BE2C (cell line): ENCODE measurements around the gene DSCAM.
A peak's percentile ranks its signal among the peaks of the same experiment; 100 is the strongest.

Source experiments
- DNase-seq: peaks from one replicate; pipeline ENCODE4 v3.0.0-alpha.2; 2020
- H3K27me3 ChIP-seq: fragments of 250-450 bp; sonication (Bioruptor Pico); 2 replicates; pipeline ENCODE4 v1.5.1; 2020; ENCODE audit warnings: mild to moderate bottlenecking
- H3K36me3 ChIP-seq: fragments of 250-450 bp; sonication (Bioruptor Pico); 2 replicates; pipeline ENCODE4 v1.5.1; 2020; ENCODE audit warnings: mild to moderate bottlenecking
- H3K4me1 ChIP-seq: fragments of 250-450 bp; sonication (Bioruptor Pico); 2 replicates; pipeline ENCODE4 v1.5.1; 2020
- H3K4me3 ChIP-seq: 2 replicates; pipeline ENCODE4 v1.5.1; 2011; ENCODE audit warnings: low read depth, low read length
- H3K9me3 ChIP-seq: fragments of 250-450 bp; sonication (Bioruptor Pico); 2 replicates; pipeline ENCODE4 v1.5.1; 2020
- TF ChIP-seq, protein P1 (sequence below): IDR thresholded peaks from 2 replicates; pipeline ENCODE4 v1.5.1; 2012; ENCODE audit warnings: mild to moderate bottlenecking, low read depth, low read length

The DSCAM gene

DNA sequence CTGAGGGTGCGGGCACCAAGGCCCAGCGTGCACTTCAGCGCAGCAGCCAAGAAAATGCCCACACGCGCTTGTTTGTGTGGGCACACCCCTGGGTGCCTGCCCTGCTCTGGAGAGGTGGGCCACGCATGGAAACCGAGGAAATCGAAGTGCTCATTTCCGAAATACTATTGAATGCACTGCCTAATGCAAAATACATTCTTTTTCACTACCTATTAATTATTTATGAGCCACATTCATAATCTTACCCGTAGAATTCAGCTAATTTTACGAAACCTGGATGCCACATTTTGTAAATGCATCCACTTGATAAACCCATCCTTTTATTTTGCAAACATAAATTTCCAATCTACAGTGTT lies 4.8 kb downstream of the DSCAM start:
- H3K4me1 ChIP-seq = no peaks in the 10 kb centered on the region
- no peak overlapping the region for H3K4me3 ChIP-seq
- H3K27me3 ChIP-seq = no peaks in the 10 kb centered on the region
- TF ChIP-seq, protein P1, sequence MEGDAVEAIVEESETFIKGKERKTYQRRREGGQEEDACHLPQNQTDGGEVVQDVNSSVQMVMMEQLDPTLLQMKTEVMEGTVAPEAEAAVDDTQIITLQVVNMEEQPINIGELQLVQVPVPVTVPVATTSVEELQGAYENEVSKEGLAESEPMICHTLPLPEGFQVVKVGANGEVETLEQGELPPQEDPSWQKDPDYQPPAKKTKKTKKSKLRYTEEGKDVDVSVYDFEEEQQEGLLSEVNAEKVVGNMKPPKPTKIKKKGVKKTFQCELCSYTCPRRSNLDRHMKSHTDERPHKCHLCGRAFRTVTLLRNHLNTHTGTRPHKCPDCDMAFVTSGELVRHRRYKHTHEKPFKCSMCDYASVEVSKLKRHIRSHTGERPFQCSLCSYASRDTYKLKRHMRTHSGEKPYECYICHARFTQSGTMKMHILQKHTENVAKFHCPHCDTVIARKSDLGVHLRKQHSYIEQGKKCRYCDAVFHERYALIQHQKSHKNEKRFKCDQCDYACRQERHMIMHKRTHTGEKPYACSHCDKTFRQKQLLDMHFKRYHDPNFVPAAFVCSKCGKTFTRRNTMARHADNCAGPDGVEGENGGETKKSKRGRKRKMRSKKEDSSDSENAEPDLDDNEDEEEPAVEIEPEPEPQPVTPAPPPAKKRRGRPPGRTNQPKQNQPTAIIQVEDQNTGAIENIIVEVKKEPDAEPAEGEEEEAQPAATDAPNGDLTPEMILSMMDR = no peak
- DNase-seq = no peak
- H3K36me3 ChIP-seq = no peaks in the 10 kb centered on the region
- H3K9me3 ChIP-seq = no peaks in the 10 kb centered on the region; the same call in none of the 2 replicates

- H3K4me1 ChIP-seq = no peaks in the 10 kb centered on the region
- no peaks in the 10 kb centered on the region; the same call in none of the 2 replicates for H3K9me3 ChIP-seq
- no peak overlapping the region for H3K4me3 ChIP-seq
- peak; percentile 12 for DNase-seq
- TF ChIP-seq, protein P1 = no peak
- H3K36me3 ChIP-seq = no peaks in the 10 kb centered on the region
- H3K27me3 ChIP-seq = no peaks in the 10 kb centered on the region
Measured at GRCh38 chr21:40841524-40842196, 5.3 kb downstream of the DSCAM start.

GRCh38 chr21:40840401-40841125 lies 6.4 kb downstream of the DSCAM start:
- H3K4me1 ChIP-seq = no peaks in the 10 kb centered on the region
- no peaks in the 10 kb centered on the region for H3K27me3 ChIP-seq
- H3K36me3 ChIP-seq = no peaks in the 10 kb centered on the region
- no peaks in the 10 kb centered on the region; the same call in none of the 2 replicates for H3K9me3 ChIP-seq
- H3K4me3 ChIP-seq = no peak overlapping the region
- DNase-seq = no peak
- TF ChIP-seq, protein P1 = no peak

- TF ChIP-seq, protein P1 = no peak
- no peaks in the 10 kb centered on the region for H3K27me3 ChIP-seq
- DNase-seq = no peak
- no peaks in the 10 kb centered on the region for H3K4me1 ChIP-seq
- H3K4me3 ChIP-seq = no peak overlapping the region
- H3K9me3 ChIP-seq = no peaks in the 10 kb centered on the region; the same call in none of the 2 replicates
- H3K36me3 ChIP-seq = no peaks in the 10 kb centered on the region
Measured at GRCh38 chr21:40839521-40839920, 7.4 kb downstream of the DSCAM start.

DNA sequence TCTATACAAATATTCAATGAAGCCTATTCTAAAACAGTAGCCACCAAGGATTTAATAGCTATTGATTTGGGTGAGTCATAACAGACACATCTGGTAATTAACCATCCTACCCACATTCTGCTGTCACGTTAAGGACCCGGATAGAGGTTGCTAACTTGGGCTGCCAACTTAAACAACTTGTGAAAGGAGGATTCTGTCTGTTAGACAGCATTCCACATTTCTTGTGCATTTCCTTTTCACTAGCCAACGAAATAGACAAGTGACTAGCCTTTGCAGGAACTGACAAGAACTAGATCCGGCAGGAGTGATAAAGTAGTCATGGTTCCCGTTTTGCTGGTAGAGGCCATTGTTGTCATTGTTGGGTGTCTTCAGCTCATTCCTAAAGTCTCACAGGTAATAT lies 9.5 kb downstream of the DSCAM start:
- TF ChIP-seq, protein P1 = no peak
- DNase-seq = no peak
- Histone ChIP-seq H3K27me3 (no peaks in the 10 kb centered on the region), H3K9me3 (no peaks in the 10 kb centered on the region; the same call in none of the 2 replicates), H3K4me3 (no peak overlapping the region), H3K4me1 (no peaks in the 10 kb centered on the region), H3K36me3 (no peaks in the 10 kb centered on the region)

DNA sequence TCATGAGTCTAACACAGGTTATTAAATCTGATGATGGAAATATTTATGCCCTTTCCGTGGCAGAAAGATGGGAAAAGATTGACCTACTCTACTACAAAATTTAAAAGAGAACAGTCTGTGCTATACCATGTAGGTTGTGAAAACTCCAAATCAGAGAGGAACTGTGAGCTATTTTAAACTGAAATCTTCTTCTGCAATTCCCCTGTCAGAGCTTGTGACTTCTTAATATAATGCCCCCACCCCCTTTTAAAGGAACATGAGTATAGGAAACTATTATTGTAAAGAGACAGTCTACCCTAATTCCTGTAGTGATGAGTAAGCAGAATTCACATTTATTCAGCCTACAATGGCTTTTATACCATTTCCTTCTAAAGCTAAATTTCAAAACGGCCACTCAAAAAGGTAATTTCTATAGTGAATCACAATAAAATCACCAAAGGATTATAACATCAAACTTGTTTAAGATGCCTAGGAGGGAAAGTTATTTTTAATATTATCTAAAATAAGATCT lies 11.7 kb downstream of the DSCAM start:
- H3K27me3 ChIP-seq = no peaks in the 10 kb centered on the region
- no peaks in the 10 kb centered on the region for H3K36me3 ChIP-seq
- TF ChIP-seq, protein P1 = no peak
- no peaks in the 10 kb centered on the region for H3K4me1 ChIP-seq
- H3K9me3 ChIP-seq = no peaks in the 10 kb centered on the region; the same call in none of the 2 replicates
- H3K4me3 ChIP-seq = no peak overlapping the region
- DNase-seq = no peak
